Osteocyte (in vitro differentiated cells): ENCODE measurements around the gene PLEKHA3. TPM values are rescaled to one million over a fixed set of nuclear protein-coding genes. Genes with fewer than 3 reads are reported as not detected.
"Not testable (repeated sequence)": the region's sequence is repeated elsewhere in the genome, so short reads cannot be mapped to it uniquely, and the experiment has no call there.

ENCODE experiments used
- DNase-seq: peaks from one replicate; pipeline ENCODE4 v3.0.0; 2021; ENCODE audit warnings: mixed read lengths; ENCODE audit not compliant: unreplicated experiment; ENCODE audit errors: extremely low spot score
- H3K27ac Mint-ChIP-seq: one replicate; pipeline ENCODE4 v1.8.0; 2021; ENCODE audit warnings: mild to moderate bottlenecking, mixed read lengths; ENCODE audit not compliant: unreplicated experiment
- H3K27me3 Mint-ChIP-seq: one replicate; pipeline ENCODE4 v1.8.0; 2021; ENCODE audit warnings: mixed read lengths; ENCODE audit not compliant: unreplicated experiment
- H3K36me3 Mint-ChIP-seq: one replicate; pipeline ENCODE4 v1.8.0; 2021; ENCODE audit warnings: mixed read lengths; ENCODE audit not compliant: unreplicated experiment
- H3K4me1 Mint-ChIP-seq: one replicate; pipeline ENCODE4 v1.8.0; 2021; ENCODE audit warnings: mixed read lengths; ENCODE audit not compliant: unreplicated experiment
- H3K4me3 Mint-ChIP-seq: one replicate; pipeline ENCODE4 v1.8.0; 2021; ENCODE audit warnings: mild to moderate bottlenecking, moderate library complexity, mixed read lengths; ENCODE audit not compliant: unreplicated experiment
- H3K9me3 Mint-ChIP-seq: one replicate; pipeline ENCODE4 v1.8.0; 2021; ENCODE audit warnings: mixed read lengths; ENCODE audit not compliant: unreplicated experiment
- CTCF ChIP-seq: fragments of 200-600 bp; sonication (generic); IDR thresholded peaks from 2 replicates; pipeline ENCODE4 v1.5.0; 2021; ENCODE audit warnings: antibody characterized with exemption, mild to moderate bottlenecking, moderate library complexity
- total RNA-seq: library from RNA; stranded (reverse); gene quantifications from 2 replicates; pipeline ENCODE4 v1.2.1, GENCODE V29; 2021

PLEKHA3 gene
- total RNA-seq, 1 donor from 2014 or later, result 29.1 TPM

- Mint-ChIP-seq H3K4me3 (no peak overlapping the region), H3K27me3 (no peaks in the 10 kb centered on the region), H3K9me3 (no peaks in the 10 kb centered on the region), H3K4me1 (peaks cover 20% of the 10 kb centered on the region), H3K36me3 (no peaks in the 10 kb centered on the region), H3K27ac (no peak overlapping the region)
- no peak for DNase-seq
- no peak for TF ChIP-seq CTCF
Observed at GRCh38 chr2:178521304-178522150, 41.3 kb downstream of the PLEKHA3 start.

GRCh38 chr2:178522950-178523595, 42.8 kb downstream of the PLEKHA3 start:
- peaks cover 20% of the 10 kb centered on the region for H3K4me1 Mint-ChIP-seq
- peak overlapping the region; percentile 94 for H3K4me3 Mint-ChIP-seq
- H3K9me3 Mint-ChIP-seq, result no peaks in the 10 kb centered on the region
- peak; percentile 94 for DNase-seq
- H3K27ac Mint-ChIP-seq, result peak overlapping the region; percentile 92
- peak; percentile 91 for TF ChIP-seq CTCF
- H3K27me3 Mint-ChIP-seq, result no peaks in the 10 kb centered on the region
- H3K36me3 Mint-ChIP-seq, result peaks cover 1% of the 10 kb centered on the region

GRCh38 chr2:178523596-178524134, 43.4 kb downstream of the PLEKHA3 start:
- Mint-ChIP-seq H3K4me3 (peak overlapping the region; percentile 94), H3K4me1 (peaks cover 20% of the 10 kb centered on the region), H3K27ac (peak overlapping the region; percentile 92), H3K27me3 (no peaks in the 10 kb centered on the region), H3K9me3 (no peaks in the 10 kb centered on the region), H3K36me3 (peaks cover 3% of the 10 kb centered on the region)
- DNase-seq, result no peak
- TF ChIP-seq CTCF, result no peak

GRCh38 chr2:178525010-178525409, 44.8 kb downstream of the PLEKHA3 start:
- H3K27ac Mint-ChIP-seq, H3K27me3 Mint-ChIP-seq, H3K36me3 Mint-ChIP-seq, DNase-seq, H3K9me3 Mint-ChIP-seq, H3K4me3 Mint-ChIP-seq: not testable (repeated sequence)
- peaks cover 20% of the 10 kb centered on the region for H3K4me1 Mint-ChIP-seq

GRCh38 chr2:178525460-178525859, 45.2 kb downstream of the PLEKHA3 start:
- H3K27ac Mint-ChIP-seq, H3K4me3 Mint-ChIP-seq, H3K9me3 Mint-ChIP-seq, H3K27me3 Mint-ChIP-seq, H3K36me3 Mint-ChIP-seq, DNase-seq: not testable (repeated sequence)
- peaks cover 20% of the 10 kb centered on the region for H3K4me1 Mint-ChIP-seq

- Mint-ChIP-seq H3K4me1 (peaks cover 20% of the 10 kb centered on the region), H3K9me3 (no peaks in the 10 kb centered on the region), H3K27ac (no peak overlapping the region), H3K36me3 (peaks cover 3% of the 10 kb centered on the region), H3K4me3 (no peak overlapping the region), H3K27me3 (no peaks in the 10 kb centered on the region)
- no peak for TF ChIP-seq CTCF
- DNase-seq, result no peak
Observed at GRCh38 chr2:178526256-178526655, 46.0 kb downstream of the PLEKHA3 start.
